GM19099 (cell line): ENCODE results near the gene CNDP1.

Source experiments
- POLR2A ChIP-seq: IDR thresholded peaks from 3 replicates; pipeline ENCODE4 v1.6.1; 2011; ENCODE audit warnings: low read depth; ENCODE audit not compliant: insufficient read length; ENCODE audit errors: extremely low read depth

The CNDP1 gene

DNA sequence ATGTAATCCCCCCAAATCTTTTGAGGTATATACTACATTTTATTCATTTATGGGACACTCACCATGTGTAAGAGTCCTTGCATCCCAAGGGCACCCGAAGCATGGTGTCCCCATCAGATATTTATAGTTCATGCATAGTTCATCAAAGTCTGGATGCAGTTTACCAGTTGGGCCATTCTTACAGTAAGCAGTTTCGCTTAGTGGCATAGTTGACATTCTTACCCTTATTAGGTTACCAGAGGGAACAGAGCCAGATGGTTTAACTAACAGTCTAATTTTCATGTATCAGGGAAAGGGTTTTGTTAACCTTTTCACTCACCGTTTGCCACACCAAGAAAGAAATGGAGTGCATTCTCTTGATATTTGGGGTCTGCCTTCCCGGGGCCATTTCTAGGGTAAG, 70.5 kb downstream of the CNDP1 start:
- no peak for TF ChIP-seq POLR2A

DNA sequence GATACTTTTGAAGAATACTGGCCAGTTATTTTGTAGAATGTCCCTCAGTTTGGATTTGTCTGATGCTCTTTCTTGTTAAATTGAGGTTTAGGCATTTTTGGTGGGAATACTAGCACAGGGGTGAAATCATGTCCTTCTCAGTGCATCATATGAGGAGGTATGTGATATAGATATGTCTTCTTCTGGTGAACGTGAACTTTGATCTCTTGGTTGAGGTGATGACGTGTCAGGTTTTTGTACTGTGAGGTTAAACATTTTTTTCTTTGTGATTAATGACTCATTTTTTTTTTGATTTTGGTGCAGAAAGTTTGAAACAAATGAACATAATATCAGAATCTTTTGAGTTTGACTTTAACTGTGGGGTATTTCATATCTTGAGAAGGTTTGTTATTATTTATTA, 74.4 kb downstream of the CNDP1 start:
- TF ChIP-seq POLR2A = no peak

DNA sequence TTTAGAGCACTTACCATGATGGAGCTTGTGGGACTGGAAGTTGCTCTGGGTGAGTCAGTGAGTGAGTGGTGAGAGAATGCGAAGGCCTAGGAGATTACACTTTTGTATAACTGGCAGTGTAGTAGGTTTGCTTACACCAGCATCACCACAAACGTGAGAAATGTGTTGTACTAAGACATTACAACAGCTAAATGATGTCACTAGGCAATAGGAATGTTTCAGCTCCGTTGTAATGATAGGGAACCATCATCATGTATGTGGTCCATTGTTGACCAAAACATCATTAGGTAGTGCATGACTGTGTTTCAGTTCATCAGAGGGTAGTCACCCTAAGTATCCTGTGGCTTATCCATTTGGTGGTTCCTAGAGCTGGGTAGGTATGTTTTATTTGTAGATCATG, 75.2 kb downstream of the CNDP1 start:
- no peak for TF ChIP-seq POLR2A

DNA sequence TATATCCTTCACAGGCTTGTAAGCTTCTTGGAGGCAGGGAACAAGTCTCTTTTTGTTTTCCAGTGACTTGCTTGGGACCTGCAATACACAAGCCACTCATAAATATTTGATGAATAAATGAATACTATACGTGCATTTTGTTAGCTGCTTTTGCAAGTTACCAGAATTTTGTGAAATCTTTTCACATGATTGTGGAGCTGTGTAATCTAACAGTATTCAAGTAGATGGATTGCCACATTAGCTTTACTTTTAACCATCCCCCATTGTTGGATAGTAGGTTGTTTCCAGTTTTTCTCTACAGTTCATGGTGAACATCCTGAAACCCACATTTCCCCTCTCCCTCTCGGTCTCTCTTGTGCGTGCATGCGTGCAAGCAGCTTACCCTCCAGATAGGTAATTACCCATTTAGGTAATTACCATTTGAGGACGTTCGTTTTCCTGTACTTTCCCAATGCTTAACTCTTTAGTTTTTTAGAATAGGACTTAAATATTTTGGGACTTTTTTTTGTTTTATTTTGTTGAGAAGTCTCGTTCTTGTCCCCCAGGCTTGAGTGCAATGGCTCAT, 75.8 kb downstream of the CNDP1 start:
- TF ChIP-seq POLR2A = no peak

DNA sequence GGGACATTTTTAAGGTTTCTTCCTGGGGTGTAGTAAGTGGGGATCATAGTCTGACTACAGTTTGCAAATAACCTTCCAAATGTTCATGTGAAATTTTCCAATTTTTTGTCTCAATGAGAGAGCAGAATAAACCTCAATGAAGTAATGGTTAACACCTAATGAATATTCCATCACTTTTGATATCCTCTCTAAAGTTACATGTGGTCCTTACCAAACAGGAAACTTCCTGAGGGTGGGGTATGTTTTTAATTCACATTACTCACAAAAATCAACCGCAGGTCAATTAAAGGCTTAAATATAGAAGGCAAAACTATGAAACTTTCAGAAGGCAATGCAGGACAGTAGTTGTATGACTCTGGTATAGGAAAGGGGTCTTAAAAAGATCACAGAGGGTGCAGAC, 76.6 kb downstream of the CNDP1 start:
- TF ChIP-seq POLR2A = no peak

GRCh38 chr18:74611765-74612164, 77.5 kb downstream of the CNDP1 start:
- TF ChIP-seq POLR2A = no peak

DNA sequence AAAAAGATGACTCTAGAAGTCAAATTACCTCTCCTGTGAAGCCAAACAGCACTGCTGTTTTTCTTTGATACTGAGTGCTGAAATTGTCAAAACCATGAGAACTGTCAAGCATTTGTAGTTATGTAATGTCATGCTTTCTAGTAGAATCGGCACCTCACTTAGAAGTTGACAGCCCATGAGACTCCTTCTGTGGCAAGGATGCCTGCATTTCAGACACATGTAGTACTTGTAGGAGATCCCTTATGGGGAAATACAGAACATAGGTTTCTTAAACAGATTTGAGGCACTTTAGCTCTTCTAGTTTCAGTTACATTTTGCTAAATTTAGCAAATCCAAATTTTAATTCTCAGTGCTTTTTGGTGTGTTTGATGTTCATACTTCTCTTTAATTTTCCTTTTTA, 79.1 kb downstream of the CNDP1 start:
- no peak for TF ChIP-seq POLR2A

DNA sequence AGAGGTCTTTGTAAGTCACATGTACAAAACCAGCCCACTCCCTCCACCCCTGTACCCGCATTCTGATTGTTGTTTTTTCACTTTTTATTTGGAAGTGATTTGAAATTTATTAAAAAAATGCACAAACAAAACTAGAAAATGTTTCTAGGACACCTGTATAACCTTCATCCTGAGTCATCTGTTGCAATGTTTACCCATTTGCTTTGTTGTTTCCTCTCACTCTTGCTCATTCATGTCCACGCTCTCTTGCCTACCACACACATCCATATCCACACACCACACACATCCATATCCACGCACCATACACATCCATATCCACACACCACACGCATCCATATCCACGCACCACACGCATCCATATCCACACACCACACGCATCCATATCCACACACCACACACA, 82.2 kb downstream of the CNDP1 start:
- no peak for TF ChIP-seq POLR2A

DNA sequence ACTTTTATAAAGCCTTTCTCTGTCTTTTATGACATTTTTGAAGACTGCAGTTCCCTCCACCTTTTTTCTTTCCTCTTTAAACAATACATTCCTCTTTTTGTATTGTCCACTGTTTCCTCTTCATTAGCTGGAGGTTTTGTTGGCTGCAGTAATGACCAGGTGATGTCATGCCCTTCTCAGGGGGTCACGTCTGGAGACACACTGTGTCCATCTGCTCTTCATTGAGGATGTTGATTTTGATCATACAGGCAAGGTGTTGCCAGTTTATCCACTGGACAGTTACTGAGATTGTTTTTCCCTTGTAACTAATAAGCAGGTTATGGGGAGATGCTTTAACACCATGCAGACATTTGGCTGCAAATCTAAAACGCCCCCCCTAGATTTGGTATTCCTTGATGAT, 83.2 kb downstream of the CNDP1 start:
- no peak for TF ChIP-seq POLR2A

- no peak for TF ChIP-seq POLR2A
These were observed 87.8 kb downstream of the CNDP1 start for GRCh38 chr18:74622072-74622471.

- TF ChIP-seq POLR2A = no peak
These were observed 88.9 kb downstream of the CNDP1 start for GRCh38 chr18:74623047-74623816.

GRCh38 chr18:74624466-74624865, 90.2 kb downstream of the CNDP1 start:
- no peak for TF ChIP-seq POLR2A

DNA sequence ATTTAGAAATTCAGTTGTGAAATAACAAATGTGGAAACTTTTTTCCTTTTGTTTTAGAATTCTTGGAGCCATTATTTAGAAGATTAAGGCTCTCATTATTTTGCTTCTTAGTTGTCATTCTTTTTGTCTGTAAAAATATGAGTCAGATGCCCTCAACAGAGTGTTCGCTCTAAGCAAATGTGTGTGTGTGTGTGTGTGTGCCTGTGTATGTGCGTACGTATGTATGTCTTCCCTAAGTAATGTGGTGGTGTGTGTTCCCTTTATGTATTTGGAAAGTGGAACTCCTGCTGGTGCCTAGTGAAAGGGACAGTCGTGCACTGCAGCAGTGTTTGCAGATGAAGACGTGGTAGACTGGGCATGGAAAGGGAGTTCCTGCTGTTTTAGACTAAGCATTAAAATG, 90.9 kb downstream of the CNDP1 start:
- no peak for TF ChIP-seq POLR2A

DNA sequence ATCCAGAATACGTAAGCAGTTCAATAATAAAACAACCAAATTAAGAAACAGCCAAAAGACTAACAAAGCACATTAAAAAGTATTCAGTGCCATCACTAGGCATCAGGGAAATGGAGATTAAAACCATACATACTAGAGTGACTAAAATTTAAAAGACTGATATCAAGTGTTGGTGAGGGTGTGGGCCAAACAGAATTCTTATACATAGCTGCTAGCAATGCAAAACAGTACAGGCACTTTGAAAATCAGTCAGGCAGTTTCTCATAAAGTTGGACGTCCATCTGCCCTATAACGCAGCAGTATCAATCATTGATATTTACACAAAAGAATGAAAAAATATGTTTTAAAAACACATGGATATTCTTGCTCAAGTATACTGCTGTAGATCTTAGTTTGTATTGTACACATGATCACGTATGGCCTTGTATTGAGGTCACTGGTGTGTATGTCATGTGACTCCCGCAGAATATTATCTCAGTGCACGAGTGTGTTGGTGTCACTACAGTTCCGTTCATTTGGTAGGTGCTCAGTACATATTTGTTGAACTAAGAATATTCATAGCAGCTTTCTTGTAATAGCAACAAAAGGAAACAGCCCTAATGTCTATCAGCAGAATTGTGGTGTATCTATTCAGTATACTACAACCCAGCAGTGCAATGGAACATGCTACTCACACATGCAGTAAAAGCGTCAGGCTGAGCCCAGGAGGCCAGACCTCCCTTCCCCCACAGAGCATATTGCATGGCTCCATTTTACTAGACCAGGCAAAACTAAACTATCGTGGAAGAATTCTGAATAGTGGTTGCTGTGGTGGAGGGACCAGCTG, 92.0 kb downstream of the CNDP1 start:
- no peak for TF ChIP-seq POLR2A

DNA sequence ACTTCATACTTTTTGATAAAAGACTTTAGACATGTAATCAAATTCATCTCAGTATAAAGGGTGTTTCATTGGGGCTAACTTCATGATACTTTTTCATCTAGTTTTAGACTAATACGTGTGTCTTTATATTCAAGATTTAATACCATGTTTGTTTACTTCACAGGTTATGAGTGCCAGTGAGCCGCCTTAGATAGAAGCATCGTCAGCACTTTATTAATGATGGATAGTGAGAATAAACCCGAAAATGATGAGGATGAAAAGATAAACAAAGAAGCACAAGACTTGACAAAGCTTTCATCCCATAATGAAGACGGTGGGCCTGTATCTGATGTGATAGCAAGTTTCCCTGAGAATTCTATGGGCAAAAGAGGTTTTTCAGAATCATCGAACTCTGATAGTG, 96.5 kb downstream of the CNDP1 start:
- no peak for TF ChIP-seq POLR2A

- no peak for TF ChIP-seq POLR2A
These were observed 96.9 kb downstream of the CNDP1 start for GRCh38 chr18:74631212-74631611.

GRCh38 chr18:74631623-74632350, 97.5 kb downstream of the CNDP1 start:
- no peak for TF ChIP-seq POLR2A
